Measurements from ENCODE around the gene BMP8A.

- TF ChIP-seq CTCF (tag by site-specific recombination; IDR thresholded peaks at IDR 0.05) (no peak), ZNF610 (tag by site-specific recombination; IDR thresholded peaks at IDR 0.05; ENCODE audit: borderline replicate concordance) (no peak)
Measured at GRCh38 chr1:39458991-39459390, 32.4 kb upstream of the BMP8A start.

Measured in HEK293 (cell line).